CD4-positive, alpha-beta T cell treated with Interleukin-6 for 4 hours (primary cell): ENCODE results near the gene CDY2B.
"Not testable (repeated sequence)": the region's sequence is repeated elsewhere in the genome, so short reads cannot be mapped to it uniquely, and the experiment has no call there.

Experiments
- DNase-seq: peaks from one replicate; pipeline ENCODE4 v3.0.0-alpha.2; 2020; ENCODE audit warnings: mixed read lengths

Gene CDY2B, protein sequence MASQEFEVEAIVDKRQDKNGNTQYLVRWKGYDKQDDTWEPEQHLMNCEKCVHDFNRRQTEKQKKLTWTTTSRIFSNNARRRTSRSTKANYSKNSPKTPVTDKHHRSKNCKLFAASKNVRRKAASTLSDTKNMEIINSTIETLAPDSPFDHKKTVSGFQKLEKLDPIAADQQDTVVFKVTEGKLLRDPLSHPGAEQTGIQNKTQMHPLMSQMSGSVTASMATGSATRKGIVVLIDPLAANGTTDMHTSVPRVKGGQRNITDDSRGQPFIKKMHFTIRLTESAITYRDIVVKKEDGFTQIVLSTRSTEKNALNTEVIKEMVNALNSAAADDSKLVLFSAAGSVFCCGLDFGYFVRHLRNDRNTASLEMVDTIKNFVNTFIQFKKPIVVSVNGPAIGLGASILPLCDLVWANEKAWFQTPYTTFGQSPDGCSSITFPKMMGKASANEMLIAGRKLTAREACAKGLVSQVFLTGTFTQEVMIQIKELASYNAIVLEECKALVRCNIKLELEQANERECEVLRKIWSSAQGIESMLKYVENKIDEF

DNA sequence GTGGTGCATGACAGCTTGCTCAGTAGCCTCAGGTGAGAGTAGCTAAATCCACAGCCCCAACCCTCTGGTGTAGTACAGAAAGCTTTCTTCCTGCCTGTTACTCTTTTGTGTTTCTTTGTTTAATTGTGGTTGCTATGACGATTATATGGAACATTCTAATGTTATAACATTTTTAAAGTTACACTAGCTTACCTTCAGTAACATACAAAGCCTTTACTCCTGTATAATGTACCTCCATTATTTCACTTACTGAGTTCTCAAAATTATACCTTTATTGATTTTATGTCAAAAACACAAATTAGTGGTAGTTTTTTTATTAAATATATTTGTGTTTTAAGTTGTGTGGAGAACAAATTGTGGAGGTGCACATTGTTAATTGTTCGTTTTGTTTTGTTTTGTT lies at the start of gene CDY2B:
Gene CDY2B, minus strand, starts transcription at position 101 of the 400 bp plus-strand sequence. CDS start 328 bp downstream, outside the sequence.
- not testable (repeated sequence) for DNase-seq

DNA sequence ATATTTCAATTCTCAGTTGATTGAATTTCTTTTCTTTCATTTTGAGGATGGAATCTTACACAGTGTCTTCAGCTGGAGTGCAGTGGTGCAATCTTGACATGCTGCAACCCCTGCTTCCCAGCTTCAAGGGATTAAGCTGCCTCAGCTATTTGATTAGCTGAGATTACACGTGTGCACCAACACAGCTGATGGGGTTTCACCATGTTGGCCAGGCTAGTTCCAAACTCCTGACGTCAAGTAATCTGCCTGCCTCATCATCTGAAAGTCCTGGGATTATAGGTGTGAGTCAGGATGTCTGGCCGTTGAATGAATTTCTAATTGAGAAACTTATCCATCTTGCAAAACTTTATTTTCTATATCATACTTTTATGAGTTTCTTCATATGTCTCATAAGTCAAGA lies 28.0 kb upstream of the CDY2B start:
- not testable (repeated sequence) for DNase-seq

DNA sequence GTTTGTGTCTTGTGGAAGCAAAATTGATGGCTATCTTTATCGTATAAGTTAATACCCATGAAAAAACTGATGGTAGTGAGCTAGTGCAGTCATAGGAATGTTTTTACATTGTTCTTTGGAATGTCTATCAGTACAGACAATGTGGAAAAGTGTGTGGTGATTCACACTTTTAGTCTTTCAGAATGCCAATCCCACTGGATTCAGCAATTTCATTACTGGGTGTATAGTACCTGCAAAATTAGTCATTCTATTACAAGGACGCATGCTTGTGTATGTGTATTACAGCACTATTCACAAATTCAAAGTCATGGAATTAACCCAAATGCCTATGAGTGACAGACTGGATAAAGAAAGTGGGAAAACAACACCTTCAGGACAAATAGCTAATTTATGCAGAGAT lies 27.3 kb upstream of the CDY2B start:
- not testable (repeated sequence) for DNase-seq

DNA sequence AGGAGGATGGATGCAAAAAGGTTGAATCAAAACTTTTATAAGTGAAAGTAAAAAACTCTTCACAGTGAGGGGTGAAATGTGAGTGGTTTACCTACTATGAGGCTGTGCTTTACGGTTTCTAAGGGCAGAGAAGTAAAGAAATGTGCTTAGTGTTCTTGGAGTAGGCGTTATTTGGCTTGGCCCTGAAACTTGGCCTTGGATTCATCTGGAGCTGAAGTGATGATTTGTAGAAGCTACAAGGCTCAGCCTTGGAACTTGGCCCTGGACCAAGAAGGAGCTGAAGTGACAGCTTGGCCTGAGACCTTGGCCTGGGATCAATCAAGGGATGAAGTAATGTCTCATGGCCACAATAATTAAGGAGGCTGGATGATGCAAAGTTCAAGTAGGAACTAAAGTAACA lies 1.7 kb upstream of the CDY2B start:
- not testable (repeated sequence) for DNase-seq

DNA sequence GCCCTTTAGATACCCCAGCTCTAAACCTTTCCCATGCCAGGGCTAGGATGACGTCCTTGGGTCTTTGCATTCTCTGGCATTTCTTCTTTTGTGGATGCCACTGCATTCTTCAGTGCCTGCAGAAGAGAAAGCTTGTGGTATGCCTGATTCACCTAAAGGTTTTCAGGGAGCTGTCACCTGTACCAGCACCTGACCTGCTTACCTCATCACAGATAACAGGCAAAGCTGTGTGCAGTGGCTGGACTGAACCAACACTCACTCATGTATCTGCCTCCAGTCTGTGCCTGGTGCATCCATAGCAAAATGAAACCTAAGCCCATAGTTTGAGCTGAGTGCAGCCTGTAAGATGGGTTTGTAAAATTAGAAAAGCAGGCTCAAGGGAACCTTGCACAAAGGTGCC lies 3.3 kb downstream of the CDY2B start:
- not testable (repeated sequence) for DNase-seq

DNA sequence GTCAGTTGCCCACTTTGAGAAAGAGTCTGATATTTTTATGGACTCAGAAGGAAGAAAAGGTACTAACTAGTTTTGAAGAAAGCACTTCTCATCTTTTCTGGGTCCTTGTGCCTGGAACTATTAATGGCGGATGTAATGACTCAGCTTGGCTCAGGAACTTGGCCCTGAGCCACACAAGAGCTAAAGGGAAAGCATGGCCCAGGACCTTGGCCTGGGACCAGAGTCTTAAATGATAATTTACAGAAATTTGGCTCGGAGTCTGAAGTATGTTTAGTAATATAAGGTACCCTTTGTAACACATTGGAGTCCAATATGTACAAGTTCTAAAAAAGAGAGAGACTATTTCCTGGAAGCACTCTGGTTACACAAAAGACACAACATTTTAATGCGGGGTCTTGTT lies 4.6 kb downstream of the CDY2B start:
- not testable (repeated sequence) for DNase-seq

DNA sequence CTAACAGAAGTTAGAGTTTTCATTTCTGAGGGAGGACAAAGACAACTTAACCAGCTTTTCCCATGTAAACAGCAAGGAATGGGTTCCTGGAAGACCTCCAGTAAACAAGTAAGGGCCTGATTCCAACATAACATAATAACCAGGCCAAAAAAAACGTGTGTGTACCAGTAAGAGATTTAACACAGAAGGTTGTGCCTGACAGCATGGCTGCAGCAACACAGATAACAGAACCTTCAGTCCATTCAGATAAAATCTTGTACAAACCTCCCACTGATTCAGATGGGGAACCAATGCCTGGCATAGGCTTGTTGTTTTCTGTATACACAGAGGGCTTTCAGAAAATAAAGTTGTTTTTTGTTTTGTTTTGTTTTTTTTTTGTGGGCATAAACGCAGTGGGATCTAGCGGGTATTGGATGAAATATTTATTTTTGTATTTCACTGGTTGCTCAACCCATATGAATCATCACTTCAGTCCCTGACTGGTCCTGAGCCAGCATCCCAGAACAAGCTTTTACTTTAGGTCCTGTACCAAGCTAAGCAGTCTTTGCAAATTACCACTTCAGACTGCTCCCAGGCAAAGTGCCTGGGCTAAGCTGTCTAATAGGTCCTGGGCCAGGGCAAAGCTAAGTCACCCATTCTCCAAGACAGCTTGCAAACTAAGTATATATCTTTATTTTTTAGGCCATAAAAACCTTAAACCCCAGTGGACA lies 8.7 kb downstream of the CDY2B start:
- not testable (repeated sequence) for DNase-seq

DNA sequence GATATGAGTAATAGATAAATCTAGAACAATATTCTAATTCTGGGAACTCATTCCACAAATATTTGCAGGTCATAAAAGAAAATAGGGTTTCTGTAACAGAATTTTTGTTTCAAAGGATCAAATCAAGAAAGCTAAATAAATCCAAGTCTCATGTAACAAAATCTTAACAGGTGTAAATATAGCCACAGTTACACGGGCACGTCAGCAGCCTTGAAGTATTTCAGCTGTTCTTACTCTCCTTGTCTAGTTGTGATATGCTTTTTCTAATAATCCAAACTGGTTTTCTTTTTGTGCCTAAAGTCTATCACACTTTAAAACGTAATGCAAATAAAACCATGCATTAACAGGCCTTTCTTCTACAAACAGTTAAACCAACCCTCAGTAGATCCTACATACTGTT lies 9.3 kb downstream of the CDY2B start:
- not testable (repeated sequence) for DNase-seq

DNA sequence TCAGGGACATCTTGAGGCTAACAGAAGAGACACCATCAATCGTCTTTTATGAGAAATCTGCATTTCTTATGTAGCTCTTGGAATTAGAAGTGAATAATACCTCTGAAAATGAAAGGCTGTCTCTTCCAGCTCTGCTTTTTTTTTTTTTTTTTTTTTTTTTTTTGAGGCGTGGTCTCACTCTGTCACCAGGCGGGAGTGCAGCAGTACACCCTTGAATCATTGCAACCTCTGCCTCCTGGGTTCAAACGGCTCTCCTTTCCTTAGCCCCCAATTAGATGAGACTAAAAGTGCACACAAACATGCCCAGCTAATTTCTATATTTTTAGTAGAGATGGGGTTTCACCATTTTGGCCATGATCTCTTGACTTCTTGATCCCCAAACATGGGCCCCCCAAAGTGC lies 12.2 kb downstream of the CDY2B start:
- not testable (repeated sequence) for DNase-seq

DNA sequence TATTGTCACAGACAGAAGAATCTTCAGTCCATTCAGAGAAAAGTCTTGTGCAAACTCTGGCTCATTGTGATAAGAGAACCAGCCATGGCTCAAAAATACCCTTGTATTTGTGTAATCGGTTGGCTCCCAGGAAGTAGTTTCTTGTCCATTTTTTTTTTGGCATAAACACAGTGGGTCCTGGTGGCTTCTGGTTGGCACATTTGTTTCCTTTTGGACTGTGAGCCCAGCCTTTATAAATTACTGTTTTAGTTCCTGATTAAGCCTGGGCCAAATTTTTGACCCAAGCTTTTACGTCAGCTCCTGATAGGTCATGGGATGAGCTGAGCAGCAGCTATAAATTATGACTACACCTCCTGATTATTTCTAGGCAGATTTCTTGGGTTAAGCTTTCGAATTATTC lies 19.4 kb downstream of the CDY2B start:
- DNase-seq, result not testable (repeated sequence)

DNA sequence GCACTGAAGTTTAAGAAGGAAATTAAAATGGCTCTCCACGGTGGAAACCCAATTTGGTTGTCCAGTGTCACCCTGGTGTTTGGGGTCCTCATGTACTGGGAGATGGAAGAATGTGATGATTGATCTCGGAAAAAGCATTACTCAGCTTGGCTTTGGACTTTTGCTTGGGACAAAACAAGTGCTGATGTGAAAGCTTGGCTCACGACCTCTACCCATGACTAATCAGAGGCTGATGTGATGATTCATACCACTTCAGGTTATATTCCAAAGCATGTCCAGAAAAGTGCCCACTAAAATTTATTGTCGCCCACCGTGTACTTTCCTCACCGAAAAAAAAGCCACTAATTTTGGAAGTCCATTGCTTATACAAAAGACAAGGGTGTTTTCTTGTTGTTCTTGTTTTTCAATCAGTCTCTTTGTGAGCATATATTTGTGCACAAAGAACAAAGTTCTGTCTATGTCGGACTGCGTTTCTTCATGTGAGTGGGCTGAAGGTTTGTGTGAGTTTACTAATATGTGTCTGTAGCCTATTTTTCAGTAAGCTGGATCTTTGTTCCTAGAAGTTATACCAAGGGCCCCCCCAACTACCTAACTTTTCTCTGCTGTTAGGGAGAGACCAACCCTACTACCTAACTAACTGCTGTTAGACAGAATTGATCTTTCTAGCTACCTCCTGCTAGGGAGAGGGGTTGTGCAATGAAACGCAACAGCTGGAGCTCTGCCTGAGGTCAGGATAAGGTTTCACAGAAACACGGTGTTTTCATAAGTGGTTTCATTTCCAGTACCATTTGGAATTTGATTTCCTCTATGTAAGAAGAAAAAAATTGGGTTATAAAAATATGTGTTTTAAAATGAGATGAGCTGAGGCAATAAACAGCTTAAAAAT lies 22.8 kb downstream of the CDY2B start:
- not testable (repeated sequence) for DNase-seq

DNA sequence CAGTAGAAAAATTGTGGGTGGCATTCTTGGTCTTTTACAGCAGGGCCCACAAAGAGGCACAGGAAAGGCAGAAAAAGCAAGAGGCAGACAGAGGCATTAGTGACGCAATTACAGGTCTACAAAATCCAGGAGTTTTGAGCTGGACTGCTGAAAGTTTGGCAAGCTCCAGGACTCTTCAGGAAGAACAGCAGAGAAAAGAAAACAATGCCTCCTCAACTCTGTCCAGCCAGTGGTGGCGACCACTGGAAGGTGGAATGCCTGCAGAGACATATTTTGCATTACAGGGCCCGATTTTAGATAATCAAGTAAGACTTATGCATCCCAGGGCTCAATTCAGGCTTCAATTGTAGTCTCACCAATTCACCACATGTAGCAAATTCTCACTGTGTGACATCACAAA lies 23.5 kb downstream of the CDY2B start:
- DNase-seq, result not testable (repeated sequence)

DNA sequence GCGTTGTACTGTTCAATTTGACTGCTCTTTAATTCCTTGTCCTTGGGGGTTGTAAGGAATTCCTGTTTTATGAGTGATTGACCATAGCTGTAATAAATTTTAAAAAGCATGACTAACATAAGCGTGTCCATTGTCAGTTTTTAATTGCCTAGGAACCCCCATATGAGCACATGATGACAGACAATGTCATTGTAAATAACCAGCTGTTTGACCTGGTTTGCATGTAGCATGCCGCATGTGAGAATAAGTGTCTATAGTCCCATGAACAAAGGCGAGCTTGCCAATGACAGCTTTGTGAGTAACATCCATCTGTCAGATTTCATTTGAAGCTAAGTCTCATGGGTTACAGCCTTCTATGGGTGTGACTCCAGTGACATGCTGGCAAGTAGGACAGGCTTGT lies 30.9 kb downstream of the CDY2B start:
- DNase-seq, result not testable (repeated sequence)

DNA sequence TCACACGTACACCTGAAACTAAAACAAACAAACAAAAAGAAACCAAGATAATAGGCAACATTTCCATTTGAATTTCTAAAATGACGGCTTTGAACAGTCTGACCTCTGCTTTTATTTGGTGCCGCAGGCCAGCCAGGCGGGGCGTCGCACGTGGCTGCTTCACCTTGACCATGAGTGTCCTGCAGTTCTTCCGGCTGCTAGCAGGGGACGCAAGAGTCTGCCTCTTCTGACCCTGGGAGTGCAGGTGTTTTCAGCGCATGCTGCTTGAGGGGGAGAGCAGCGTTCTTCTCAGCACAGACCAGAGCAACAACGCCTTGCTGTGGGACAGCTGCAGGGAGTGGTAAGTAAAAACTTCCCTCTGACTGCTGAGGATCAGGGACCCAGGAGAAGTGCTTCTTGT lies 47.9 kb downstream of the CDY2B start:
- not testable (repeated sequence) for DNase-seq
